GM18519 (cell line): ENCODE measurements around the gene DCAF12.
A peak's percentile ranks its signal among the peaks of the same experiment; 100 is the strongest.
"Not testable (repeated sequence)": the region's sequence is repeated elsewhere in the genome, so short reads cannot be mapped to it uniquely, and the experiment has no call there.

Experiments
- ATAC-seq: cut with Tn5 transposase; IDR thresholded peaks from one replicate; pipeline ENCODE4 v1.9.1; 2021; ENCODE audit warnings: mild to moderate bottlenecking, moderate library complexity; ENCODE audit not compliant: unreplicated experiment, low FRiP score

Gene DCAF12

GRCh38 chr9:34072868-34073590 lies 53.5 kb downstream of the DCAF12 start:
- no peak for ATAC-seq

GRCh38 chr9:34072410-34072809 lies 54.1 kb downstream of the DCAF12 start:
- ATAC-seq: no peak

- no peak for ATAC-seq
Observed at GRCh38 chr9:34070606-34071324, 55.7 kb downstream of the DCAF12 start.

GRCh38 chr9:34069831-34070230 lies 56.7 kb downstream of the DCAF12 start:
- no peak for ATAC-seq

- ATAC-seq: no peak
Observed at GRCh38 chr9:34065541-34065940, 61.0 kb downstream of the DCAF12 start.

- no peak for ATAC-seq
Observed at GRCh38 chr9:34059954-34060353, 66.5 kb downstream of the DCAF12 start.

- ATAC-seq: no peak
Observed at GRCh38 chr9:34059281-34059680, 67.2 kb downstream of the DCAF12 start.

- ATAC-seq: no peak
Observed at GRCh38 chr9:34049630-34050384, 76.7 kb downstream of the DCAF12 start.

GRCh38 chr9:34048727-34049629 lies 77.5 kb downstream of the DCAF12 start, which contains the start of gene UBAP2:
TSS of gene UBAP2 (minus strand) at chr9:34048887. CDS start at chr9:34017148, 31,739 bp downstream.
- ATAC-seq: peak; percentile 50

- peak; percentile 13 for ATAC-seq
Observed at GRCh38 chr9:34047864-34048726, 78.4 kb downstream of the DCAF12 start.

- no peak for ATAC-seq
Observed at GRCh38 chr9:34046784-34047379, 79.6 kb downstream of the DCAF12 start.

- ATAC-seq: no peak
Observed at GRCh38 chr9:34045903-34046302, 80.6 kb downstream of the DCAF12 start.

- ATAC-seq: not testable (repeated sequence)
Observed at GRCh38 chr9:34042074-34042473, 84.4 kb downstream of the DCAF12 start.

- not testable (repeated sequence) for ATAC-seq
Observed at GRCh38 chr9:34038851-34039250, 87.6 kb downstream of the DCAF12 start.

- ATAC-seq: no peak
Observed at GRCh38 chr9:34037626-34038025, 88.9 kb downstream of the DCAF12 start.

GRCh38 chr9:34036625-34037024 lies 89.9 kb downstream of the DCAF12 start:
- ATAC-seq: no peak
